ENCODE data around the gene ULK4.
"Not testable (repeated sequence)": the region's sequence is repeated elsewhere in the genome, so short reads cannot be mapped to it uniquely, and the experiment has no call there.

Gene ULK4

DNA sequence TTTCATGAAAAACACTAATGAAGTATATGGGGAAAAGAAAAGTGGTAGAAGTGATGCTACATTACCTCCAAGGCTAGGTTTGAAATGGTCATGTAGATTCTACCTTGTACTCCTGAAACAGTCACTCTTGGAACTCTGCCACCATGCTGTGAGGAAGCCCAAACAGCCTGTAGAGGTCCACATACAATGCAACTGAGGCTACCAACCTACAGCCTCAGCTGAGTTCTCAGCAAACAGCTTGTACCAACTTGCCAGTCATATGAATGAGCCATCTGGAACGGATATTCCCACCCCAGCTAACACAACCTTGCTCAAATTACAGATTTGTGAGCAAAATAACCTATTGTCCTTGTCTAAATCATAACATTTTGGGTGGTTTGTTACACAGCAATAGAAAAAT lies 193.5 kb downstream of the ULK4 start:
- no peak for DNase-seq (ENCODE audit: low read depth in 2 of 2, low spot score in 1 of 2)

DNA sequence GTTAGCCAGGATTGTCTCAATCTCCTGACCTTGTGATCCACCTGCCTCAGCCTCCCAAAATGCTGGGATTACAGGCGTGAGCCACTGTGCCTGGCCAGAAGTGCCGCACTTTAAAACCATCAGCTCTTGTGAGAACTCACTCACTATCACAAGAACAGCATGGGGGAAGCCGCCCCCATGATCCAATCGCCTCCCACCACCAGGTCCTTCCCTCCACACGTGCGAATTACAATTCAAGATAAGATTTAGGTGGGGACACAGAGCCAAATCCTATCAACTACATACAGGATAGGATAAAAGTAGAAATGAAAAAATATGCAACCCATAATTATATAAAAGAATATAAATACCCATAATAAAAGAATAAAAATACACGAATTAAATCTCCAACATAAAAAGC lies 199.0 kb downstream of the ULK4 start:
- DNase-seq (ENCODE audit: low read depth in 2 of 2, low spot score in 1 of 2) = not testable (repeated sequence)

DNA sequence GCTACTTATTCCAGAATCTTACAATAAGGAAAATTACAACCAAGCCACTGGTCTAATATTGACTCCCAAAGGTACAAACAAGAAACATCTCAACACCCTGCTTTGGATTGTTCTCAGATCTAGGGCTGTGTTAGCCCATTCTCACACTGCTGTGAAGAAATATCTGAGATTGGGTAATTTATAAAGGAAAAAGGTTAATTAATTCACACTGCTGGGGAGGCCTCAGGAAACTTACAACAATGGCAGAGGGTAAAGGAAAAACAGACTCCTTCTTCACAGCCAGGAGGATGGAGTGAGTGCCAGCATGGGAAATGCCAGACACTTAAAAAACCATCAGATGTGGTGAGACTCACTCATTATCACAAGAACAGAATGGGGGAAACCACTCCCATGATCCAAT lies 208.3 kb downstream of the ULK4 start:
- no peak for DNase-seq (ENCODE audit: low read depth in 2 of 2, low spot score in 1 of 2)

DNA sequence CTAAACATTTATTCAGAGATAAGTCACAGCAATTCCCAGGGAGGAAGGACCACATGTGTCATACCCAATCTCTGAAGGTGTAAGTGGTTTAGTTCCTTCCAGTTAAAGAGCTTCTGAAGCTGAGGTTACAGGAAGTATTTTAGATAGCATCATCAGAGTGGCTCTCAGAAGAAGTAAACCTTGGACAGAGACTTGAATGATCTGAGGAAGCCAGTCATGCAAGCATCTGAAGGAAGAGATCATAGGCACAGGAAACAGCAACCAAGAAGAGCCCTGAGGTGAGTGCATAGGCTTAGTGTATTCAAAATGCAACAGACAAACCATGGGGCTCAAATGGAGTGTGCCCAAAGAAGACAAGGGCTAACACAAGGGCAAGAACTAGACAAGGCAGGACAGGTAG lies 210.3 kb downstream of the ULK4 start:
- DNase-seq (ENCODE audit: low read depth in 2 of 2, low spot score in 1 of 2) = no peak

DNA sequence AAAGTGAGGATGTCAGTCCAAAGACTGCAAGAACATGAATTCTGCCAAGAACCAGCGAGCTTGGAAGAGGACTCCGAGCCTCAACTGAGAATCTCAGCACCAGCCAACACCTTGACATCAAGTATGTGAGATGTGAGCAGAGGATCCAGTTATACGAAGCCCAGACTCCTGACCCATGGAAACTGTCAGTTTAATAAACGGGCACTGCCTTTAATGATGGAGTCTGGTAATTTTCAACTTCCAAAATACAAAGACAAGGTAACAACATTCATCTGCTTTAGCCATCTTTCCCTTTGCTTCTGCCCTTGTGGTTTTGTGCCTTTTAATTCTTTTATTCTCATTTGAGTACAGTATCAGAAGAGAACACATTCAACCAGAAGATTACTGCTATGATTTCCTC lies 211.9 kb downstream of the ULK4 start:
- no peak for DNase-seq (ENCODE audit: low read depth in 2 of 2, low spot score in 1 of 2)

DNA sequence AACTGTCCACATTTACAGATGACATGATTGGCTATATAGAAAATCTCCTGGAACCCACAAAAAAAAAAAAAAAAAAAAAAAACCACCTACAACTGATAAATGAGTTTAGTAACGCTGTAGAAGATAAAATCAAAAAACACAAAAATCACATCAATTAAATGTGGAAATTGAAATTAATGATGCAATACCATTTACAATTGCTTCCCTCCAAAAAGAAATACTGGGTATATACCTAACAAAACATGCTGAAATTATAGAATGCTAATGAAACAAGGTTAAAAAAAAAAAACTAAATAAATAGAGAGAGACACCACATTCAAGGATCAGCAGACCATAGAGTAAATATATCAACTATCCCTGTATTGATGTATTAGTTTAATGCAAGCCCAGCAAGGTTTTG lies 215.7 kb downstream of the ULK4 start:
- no peak for DNase-seq (ENCODE audit: low read depth in 2 of 2, low spot score in 1 of 2)

DNA sequence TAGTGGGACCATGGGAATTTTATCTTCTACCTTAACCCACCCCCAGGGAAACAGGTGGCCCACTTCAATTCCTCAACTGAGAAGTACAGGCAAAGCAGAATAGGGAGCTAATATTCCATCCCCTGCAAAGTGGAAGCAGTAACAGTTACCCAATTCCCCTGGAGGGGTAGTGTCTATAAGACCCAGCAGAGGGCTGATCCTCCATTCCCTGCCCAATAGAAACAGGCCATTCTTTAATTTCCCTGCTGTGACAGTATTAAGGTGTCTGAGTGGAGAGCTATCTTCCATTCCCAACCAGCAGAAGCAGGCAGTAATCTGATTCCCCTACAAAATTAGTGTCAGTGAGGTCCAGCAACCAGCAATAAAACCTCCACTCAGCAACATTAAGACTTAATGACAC lies 219.8 kb downstream of the ULK4 start:
- no peak for DNase-seq (ENCODE audit: low read depth in 2 of 2, low spot score in 1 of 2)

DNA sequence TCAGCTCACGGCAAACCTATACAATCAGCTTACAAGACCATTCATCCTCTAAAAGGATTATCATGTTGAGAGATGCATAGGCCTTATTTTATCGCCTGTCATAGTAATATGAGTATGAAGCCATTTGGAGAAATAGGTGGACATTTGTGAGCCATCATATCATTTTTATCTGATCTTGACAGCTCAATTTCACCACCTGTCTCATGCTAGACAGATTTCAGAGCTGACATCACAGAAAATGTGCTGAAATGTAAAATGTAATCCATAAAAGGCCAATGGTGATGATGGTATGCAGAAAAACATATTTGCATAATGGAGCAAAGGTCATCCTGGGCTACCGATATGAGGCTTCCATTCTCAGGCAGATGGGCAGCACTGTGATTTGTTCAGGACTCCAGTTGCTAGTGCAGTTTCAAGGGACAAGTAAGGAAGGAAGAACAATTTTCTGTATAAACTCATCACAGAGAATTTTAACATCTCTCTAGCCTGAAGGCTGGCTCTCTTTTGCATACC lies 221.5 kb downstream of the ULK4 start:
- DNase-seq (ENCODE audit: low read depth in 2 of 2, low spot score in 1 of 2) = no peak

DNA sequence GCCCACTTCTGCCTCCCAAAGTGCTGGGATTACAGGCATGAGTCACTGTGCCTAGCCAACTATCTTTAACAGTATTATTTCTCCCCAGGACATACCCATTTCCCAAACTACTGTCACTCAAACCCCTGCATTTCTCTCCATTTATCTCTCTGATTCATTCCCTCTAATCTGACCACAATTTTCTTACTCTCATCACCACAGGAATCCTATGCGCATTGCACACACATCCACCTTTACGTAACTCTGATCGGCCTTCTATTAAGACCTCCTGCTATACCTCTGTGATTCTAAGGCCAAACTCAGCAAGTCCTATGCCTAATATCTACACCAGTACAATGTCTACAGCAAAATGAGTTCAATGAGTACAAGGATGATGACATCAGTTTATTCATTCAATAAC lies 235.0 kb downstream of the ULK4 start:
- no peak for DNase-seq (ENCODE audit: low read depth in 2 of 2, low spot score in 1 of 2)

DNA sequence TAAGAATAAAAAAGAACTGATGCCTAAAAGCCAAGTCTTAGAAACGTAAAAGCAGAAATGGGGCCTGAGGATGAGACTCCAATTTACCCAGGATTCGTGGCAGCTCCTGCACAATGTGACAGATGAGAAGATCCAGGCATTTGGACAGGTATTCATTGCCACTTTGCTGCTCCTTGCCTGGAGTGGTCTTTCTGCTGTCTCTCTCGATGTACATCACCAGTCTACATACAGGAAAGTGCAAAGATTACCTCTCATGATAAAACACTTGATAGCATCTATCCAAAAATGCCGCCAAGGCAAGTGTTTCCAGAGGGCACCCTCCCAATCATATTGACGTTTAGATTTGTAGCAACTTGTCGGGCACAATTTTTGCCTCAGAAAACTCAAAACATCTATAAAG lies 244.3 kb downstream of the ULK4 start:
- DNase-seq (ENCODE audit: low read depth in 2 of 2, low spot score in 1 of 2) = no peak

DNA sequence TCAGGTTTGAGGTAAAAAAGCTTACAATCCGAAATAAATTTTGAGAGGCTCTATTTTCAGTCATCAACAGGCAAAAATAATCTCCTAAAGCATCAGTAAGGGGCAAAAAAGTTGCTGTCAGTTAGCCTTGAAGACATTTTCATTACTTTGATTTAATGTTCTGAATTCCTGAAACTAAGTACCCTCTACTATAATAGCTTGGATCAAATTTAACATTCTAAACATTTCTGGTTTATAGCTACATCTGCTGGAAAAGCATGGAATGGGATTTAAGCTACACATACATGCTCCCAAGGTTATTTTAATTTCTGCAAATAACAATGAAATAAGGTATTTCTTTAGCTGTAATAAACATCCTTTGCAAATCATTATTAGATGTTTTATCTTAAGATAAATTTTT lies 245.4 kb downstream of the ULK4 start:
- DNase-seq (ENCODE audit: low read depth in 2 of 2, low spot score in 1 of 2) = no peak

DNA sequence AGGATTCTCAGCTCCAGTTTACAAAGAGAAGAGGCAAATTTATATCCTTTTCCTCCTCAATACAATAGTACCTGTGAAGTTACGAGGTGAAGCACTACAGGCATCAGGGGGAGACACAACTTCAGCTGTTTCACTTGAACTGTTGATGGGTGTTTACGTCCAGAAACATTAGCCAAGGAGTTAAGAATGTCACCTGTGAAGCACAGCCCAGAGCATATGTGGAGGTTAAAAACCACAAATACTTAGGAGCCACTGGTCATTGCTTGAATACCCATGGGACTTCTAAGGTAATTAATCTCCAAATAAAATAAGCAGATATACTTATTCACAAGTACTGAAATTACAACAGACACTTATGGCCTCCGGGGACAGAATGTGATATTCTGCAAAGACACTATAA lies 246.5 kb downstream of the ULK4 start:
- no peak for DNase-seq (ENCODE audit: low read depth in 2 of 2, low spot score in 1 of 2)

DNA sequence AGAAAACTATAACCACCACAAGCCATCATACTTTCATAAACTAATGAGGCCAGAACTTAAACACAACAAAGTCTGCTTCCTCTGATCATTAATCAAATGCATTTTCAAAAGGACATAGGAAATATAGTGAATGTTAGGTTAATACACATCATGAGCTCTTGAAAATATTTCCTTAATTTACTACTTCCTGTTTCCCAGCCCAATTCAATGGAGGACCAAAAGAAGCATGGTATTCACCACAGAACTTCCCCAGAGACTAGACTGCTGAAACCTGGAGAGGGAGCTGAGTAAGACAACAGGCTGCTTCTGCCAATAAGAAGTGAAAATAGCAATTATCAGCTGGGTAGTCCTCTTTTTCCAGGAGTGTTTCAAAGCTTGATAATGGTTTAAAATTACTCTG lies 250.3 kb downstream of the ULK4 start:
- no peak for DNase-seq (ENCODE audit: low read depth in 2 of 2, low spot score in 1 of 2)

DNA sequence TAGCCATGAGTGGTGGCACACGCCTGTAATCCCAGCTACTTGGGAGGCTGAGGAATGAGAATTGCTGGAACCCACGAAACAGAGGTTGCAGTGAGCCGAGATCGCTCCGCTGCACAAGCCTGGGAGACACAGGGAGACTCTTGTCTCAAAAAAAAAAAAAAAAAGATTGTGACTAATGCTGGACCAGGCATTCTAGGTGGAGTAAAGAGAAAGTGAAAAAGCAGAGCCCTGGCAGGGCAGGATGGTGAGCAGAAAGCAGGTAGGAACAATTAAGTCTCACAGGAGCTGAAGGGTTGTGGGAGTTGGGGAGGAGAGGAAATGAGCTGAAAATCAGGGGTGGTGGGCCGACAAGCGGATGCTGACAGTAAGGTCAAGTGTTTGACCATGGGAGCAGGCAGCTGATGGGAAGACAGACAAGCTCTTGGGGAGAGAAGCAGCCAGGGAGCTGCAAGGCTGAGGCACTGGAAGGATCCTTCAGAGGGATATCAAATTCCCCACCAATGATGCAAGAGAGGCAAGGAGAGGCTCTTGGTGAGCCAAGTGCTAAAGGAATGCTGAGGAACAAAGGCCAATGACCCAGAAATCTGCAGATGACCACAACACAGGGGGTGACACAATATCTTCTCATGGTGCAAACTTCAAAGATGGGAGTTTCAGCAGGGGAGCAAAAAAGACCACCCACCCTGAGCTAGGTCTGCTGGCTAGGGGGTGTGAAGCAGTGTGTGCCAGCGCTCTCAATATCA lies 251.1 kb downstream of the ULK4 start:
- DNase-seq (ENCODE audit: low read depth in 2 of 2, low spot score in 1 of 2) = no peak

DNA sequence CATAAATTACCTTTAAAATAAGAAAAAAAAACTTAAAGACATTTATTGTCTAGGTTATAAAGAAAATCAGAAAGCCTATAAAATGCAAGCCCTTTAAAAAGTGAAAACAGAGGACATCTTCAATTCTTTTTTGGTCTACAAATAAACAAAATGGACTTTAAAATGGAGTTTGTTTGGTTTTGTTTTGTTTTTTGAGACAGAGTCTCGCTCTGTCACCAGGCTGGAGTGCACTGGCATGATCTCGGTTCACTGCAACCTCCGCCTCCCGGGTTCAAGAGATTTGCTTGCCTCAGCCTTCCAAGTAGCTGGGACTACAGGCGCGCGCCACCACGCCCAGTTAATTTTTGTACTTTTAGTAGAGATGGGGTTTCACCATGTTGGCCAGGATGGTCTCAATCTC lies 252.7 kb downstream of the ULK4 start:
- not testable (repeated sequence) for DNase-seq (ENCODE audit: low read depth in 2 of 2, low spot score in 1 of 2)

DNA sequence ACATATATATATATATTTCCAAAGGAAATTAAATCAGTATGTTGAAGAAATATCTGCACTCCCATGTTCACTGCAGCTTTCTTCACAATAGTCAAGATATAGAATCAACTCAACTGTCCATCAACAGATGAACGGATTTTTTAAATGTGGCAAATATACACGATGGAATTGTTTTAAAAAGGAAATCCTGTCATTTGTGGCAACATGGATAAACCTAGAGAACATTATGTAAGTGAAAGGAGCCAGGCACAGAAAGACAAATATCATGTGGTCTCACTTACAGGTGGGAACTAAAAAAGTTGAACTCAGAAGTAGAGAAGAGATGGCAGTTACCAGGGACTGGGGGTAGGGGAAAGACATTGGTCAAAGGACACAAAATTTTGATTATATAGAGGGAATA lies 253.7 kb downstream of the ULK4 start:
- no peak for DNase-seq (ENCODE audit: low read depth in 2 of 2, low spot score in 1 of 2)

DNA sequence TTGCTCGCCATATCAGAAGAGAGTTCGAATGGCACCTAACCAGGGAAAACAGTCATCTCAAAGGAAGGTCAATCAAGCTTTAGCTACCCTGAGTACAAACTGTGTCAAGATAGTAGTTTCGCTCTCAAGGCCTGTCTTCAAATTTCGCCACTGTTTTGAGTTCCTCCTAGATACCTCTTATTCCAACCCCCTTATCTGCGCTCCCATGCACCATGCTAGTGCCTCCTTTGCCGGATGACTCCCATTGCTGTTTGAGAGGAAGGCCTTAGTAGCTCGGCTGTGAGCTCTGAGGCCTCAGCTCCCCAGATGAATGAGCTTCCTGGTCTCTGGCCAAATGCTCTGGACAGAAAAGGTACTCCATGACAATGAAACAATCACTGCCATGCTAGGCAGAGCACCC lies 256.0 kb downstream of the ULK4 start:
- no peak for DNase-seq (ENCODE audit: low read depth in 2 of 2, low spot score in 1 of 2)

DNA sequence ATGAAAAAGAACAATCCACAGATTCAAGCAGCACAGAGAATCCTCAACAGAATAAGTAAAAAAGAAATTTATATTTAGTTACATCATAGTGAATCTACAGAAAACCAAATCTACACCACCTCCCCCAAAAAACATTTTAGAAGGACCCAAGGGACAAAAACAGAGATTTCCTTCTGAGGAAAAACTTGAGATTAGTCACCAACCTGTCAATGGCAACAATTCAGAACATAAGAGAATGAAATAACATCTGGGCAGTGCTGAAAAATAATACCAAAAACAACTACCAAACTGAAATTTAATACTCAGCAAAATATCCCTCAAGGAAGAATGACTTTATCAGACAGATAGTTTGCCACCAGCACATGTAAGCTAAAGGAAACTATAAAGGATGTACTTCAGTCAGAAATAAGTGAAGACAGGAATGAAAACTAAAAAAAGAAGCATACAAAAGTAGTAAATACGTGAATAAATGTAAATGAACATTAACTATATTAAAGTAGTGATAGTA lies 260.7 kb downstream of the ULK4 start:
- DNase-seq (ENCODE audit: low read depth in 2 of 2, low spot score in 1 of 2) = no peak

DNA sequence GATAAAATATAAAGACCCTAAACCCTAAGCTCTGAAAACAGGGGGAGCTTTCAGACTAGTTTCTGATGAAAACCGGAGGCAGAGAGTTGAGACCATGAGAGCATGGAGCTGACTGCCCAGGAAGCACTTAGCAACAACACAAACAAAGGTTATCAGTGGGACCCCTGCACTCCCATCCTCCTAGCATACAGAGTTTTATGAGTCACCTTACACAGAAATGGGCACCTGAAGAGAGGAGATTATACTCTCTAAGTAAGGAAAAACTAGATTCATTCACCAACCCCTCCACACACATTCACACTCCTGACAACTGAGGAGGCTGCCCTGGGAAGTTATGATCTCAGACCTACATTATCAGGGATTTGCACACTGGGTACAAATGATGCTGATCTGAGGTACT lies 261.7 kb downstream of the ULK4 start:
- DNase-seq (ENCODE audit: low read depth in 2 of 2, low spot score in 1 of 2) = no peak

DNA sequence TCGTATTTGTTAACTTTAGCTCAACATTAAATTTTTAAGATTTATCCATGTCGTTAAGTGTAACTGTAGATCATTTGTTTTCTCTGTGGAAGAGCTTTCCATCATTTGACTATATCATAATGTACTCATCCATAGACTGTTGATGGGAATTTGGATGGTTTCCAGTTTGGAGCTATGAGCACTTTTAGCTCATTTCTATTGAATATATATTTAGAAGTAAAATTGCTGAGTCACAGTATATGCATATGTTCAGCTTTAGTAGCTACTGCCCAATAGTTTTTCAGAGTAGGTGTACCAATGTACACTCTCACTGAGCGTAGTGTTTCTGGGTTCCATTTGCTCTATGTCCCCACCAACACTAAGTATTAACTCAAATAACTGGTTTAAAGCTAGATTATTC lies 263.0 kb downstream of the ULK4 start:
- no peak for DNase-seq (ENCODE audit: low read depth in 2 of 2, low spot score in 1 of 2)

DNA sequence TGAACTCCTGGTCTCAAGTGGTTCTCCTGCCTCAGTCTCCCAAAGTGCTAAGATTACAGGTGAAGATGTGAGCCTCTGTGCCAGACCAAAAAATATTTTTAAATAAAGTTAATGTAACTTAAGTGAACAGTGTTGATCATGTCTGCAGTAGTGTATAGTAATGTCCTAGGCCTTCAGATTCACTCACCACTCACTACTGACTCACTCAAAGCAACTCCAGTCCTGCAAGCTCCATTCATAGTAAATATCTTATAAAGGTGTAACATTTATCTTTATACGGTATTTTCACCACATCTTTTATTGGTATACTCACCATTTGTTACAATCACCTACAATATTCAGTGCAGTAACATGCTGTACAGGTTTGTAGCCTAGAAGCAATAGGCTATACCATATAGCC lies 264.2 kb downstream of the ULK4 start:
- DNase-seq (ENCODE audit: low read depth in 2 of 2, low spot score in 1 of 2) = no peak

DNA sequence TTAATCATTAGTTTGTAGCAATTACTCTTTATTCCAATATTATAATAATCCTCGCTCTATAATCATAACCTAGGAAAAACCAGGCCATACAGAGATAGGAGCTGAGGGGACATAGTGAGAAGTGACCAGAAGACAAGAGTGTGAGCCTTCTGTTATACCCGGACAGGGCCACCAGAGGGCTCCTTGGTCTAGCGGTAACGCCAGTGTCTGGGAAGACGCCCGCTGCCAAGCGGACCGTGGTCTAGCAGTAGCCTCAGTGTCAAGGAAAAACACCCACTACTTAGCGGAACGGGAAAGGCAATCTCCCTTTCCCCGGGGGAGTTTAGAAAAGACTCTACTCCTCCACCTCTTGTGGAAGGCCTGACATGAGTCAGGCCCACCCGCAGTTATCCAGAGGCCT lies 266.1 kb downstream of the ULK4 start:
- DNase-seq (ENCODE audit: low read depth in 2 of 2, low spot score in 1 of 2) = not testable (repeated sequence)

DNA sequence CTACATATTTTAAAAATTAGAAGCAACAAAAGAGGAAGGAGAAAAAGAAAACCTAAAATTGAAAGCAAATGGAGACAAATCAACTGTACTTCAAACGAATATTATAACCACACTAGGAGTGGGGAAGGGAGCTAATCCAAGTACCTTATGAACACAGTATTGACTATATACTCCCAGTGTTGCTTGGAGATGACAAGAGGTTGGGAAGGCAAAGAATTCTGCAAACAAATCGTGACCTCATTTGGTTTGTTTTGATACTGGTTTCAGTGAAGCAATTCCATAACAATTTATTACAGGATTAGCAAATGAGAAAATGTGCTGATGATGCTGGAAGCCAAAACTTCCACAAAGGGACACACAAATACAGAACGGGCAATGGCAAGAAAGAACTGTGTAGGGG lies 268.1 kb downstream of the ULK4 start:
- DNase-seq (ENCODE audit: low read depth in 2 of 2, low spot score in 1 of 2) = no peak
